Right atrium auricular region (tissue), 2 donors: ENCODE results near the gene NUP210L. TPM values are rescaled to one million over a fixed set of nuclear protein-coding genes. Genes with fewer than 3 reads are reported as not detected.
A peak's percentile ranks its signal among the peaks of the same experiment; 100 is the strongest.

Experiments used
- DNase-seq: peaks from one replicate; pipeline ENCODE4 v3.0.0-alpha.2; 2019; ENCODE audit warnings: low spot score
- H3K27ac ChIP-seq, 2 donors: fragments of 200-600 bp; sonication (generic); 1 replicate in 1 of 2; 2 replicates in 1 of 2; pipeline ENCODE4 v1.5.1; 2016 to 2019
- H3K27me3 ChIP-seq, 2 donors: fragments of 200-600 bp; sonication (generic); one replicate each; pipeline versions ENCODE4 v1.5.1 to v1.6.0; 2017 to 2019
- H3K36me3 ChIP-seq: fragments of 200-600 bp; sonication (generic); one replicate; pipeline ENCODE4 v1.5.1; 2016
- H3K4me1 ChIP-seq, 2 donors: fragments of 200-600 bp; sonication (generic); one replicate each; pipeline versions ENCODE4 v1.5.1 to v1.6.0; 2017 to 2019
- H3K4me3 ChIP-seq, 2 donors: fragments of 200-600 bp; sonication (generic); 1 replicate in 1 of 2; 2 replicates in 1 of 2; pipeline ENCODE4 v1.5.1; 2017 to 2019; ENCODE audit warnings: mild to moderate bottlenecking in 1 of 2, moderate library complexity in 1 of 2
- H3K9me3 ChIP-seq, 2 donors: fragments of 200-600 bp; sonication (generic); one replicate each; pipeline ENCODE4 v1.5.1; 2019
- total RNA-seq, 2 donors: library from RNA; depleted of rRNA; stranded (reverse); fragments of >200 nt; gene quantifications; one replicate each; pipeline ENCODE4 v1.1.0, GENCODE V29; 2016
- TF ChIP-seq, protein P1 (sequence below), 2 donors: fragments of 200-600 bp; sonication (generic); IDR thresholded peaks; one replicate each; pipeline ENCODE4 v1.5.1; 2019; ENCODE audit warnings: antibody characterized with exemption in 2 of 2

NUP210L gene
- total RNA-seq, 2 donors from 2014 or later, result 0.28 TPM; not detected in 1

DNA sequence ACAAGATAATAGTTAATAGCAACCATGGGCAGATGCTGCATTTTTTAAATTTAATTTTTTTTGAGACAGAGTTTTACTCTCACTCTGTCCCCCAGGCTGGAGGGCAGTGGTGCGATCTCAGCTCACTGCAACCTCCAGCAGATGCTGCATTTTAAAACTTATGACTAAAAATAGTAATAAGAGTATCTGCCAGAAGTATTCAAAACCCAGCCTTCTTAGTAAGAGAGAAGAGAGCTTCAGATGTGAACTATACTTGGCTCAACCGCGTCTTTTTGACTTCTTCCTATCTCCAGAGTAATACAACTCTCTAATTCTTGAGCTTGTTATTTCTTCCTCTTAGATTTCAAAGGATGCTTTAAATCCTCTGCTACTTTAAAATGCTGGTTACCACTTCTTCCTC, 159.7 kb downstream of the NUP210L start:
- no peak overlapping the region for H3K4me3 ChIP-seq
- TF ChIP-seq, protein P1, sequence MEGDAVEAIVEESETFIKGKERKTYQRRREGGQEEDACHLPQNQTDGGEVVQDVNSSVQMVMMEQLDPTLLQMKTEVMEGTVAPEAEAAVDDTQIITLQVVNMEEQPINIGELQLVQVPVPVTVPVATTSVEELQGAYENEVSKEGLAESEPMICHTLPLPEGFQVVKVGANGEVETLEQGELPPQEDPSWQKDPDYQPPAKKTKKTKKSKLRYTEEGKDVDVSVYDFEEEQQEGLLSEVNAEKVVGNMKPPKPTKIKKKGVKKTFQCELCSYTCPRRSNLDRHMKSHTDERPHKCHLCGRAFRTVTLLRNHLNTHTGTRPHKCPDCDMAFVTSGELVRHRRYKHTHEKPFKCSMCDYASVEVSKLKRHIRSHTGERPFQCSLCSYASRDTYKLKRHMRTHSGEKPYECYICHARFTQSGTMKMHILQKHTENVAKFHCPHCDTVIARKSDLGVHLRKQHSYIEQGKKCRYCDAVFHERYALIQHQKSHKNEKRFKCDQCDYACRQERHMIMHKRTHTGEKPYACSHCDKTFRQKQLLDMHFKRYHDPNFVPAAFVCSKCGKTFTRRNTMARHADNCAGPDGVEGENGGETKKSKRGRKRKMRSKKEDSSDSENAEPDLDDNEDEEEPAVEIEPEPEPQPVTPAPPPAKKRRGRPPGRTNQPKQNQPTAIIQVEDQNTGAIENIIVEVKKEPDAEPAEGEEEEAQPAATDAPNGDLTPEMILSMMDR (IDR thresholded peaks at IDR 0.05), result no peak
- H3K27me3 ChIP-seq, result no peaks in the 10 kb centered on the region
- peaks cover 48% of the 10 kb centered on the region for H3K36me3 ChIP-seq
- no peak overlapping the region for H3K27ac ChIP-seq
- DNase-seq, result no peak
- H3K4me1 ChIP-seq, result peaks cover 0 to 28% of the 10 kb centered on the region in 2 donors
- no peaks in the 10 kb centered on the region for H3K9me3 ChIP-seq

DNA sequence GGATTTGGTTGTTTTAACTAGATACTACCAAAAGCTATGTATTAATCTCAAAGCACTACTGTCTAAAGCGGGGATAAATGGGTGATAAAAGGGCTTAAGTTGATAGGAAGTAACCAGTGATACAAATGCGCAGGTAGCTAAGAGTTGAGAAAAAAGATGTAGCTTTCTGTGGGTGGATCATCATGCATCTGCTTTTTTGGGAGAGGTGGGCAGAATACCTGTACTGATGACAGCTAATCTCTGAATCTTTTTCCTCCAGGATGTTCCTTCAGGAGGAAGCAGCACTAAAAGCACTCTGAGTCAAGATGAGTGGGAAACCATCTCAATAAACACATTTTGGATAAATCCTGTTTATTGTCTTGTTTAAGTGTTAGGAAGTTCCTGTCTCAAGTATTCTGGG, 163.1 kb downstream of the NUP210L start:
- peaks cover 0 to 32% of the 10 kb centered on the region in 2 donors for H3K4me1 ChIP-seq

DNA sequence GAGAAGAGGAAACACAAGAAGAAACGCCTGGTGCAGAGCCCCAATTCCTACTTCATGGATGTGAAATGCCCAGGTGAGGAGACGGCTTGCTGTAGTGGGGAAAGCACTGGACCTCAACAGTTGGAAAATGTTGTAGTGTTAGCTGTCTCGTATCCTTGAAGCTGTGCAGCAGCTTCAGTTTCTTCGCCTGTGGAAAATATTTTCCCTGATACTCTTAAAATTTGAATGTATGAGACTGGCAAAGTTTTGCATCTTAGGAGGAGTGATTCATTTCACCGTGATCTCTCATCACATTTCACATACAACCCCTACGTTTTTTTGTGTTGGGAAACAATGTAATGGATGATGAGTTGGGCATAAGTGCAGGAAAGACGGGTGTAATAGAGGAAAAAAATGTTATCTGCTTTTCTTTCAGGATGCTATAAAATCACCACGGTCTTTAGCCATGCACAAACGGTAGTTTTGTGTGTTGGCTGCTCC, 163.7 kb downstream of the NUP210L start:
- peak overlapping the region; percentile 91 to 97 for H3K27ac ChIP-seq
- TF ChIP-seq, protein P1 (IDR thresholded peaks at IDR 0.05), result no peak
- peaks cover 48% of the 10 kb centered on the region for H3K36me3 ChIP-seq
- DNase-seq, result no peak
- peaks cover 0 to 36% of the 10 kb centered on the region in 2 donors for H3K4me1 ChIP-seq
- no peaks in the 10 kb centered on the region for H3K9me3 ChIP-seq
- H3K27me3 ChIP-seq, result no peaks in the 10 kb centered on the region
- peak overlapping the region; percentile 83 to 86 for H3K4me3 ChIP-seq

More for the DNA sequence above, 163.1 kb downstream of the NUP210L start:
- Histone ChIP-seq H3K4me3 (peak overlapping the region; percentile 21 to 86), H3K27me3 (no peaks in the 10 kb centered on the region), H3K36me3 (peaks cover 48% of the 10 kb centered on the region), H3K27ac (peak overlapping the region; percentile 91 to 97), H3K9me3 (no peaks in the 10 kb centered on the region)
- DNase-seq, result no peak
- TF ChIP-seq, protein P1 (IDR thresholded peaks at IDR 0.05), result no peak

DNA sequence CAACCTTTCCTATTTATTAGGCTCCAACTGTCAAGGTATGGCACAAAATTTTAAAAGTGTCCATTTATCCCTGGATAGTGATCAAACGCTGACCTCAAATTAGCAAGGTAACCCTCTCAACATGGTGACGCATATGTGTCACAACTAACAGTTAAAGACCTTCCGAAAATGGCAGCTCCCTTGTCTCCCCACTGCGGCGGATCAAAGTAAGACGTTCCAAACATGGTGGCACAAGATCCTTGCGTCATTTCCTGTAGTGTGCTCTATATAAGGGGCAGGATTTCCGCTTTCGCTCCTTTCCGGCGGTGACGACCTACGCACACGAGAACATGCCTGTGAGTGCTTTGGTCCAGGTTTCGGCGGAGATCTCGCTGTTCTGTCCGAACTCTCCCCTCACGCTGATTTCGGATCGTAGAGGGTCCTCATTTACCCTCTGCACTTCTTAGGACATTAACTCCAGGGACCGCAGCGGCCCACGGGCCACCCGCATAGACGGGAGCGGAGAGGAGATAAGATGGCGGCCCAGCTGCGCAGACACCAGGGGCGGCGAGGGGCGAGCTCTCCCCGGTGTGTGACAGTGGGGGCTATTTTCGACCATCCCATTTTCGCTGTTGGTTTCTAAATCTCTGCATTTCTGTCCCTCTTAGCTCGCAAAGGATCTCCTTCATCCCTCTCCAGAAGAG, 164.3 kb downstream of the NUP210L start, which contains the start of gene RPS27:
Gene RPS27 (plus strand): TSS at position 295 of the 683 bp plus-strand sequence. CDS start 35 bp downstream, at position 330.
- TF ChIP-seq, protein P1 (IDR thresholded peaks at IDR 0.05), result no peak
- Histone ChIP-seq H3K27ac (peak within 1 kb of the TSS; percentile 91 to 97), H3K36me3 (peaks cover 44% of the 10 kb centered on the region), H3K4me1 (peaks cover 0 to 39% of the 10 kb centered on the region in 2 donors), H3K9me3 (no peaks in the 10 kb centered on the region), H3K27me3 (no peaks in the 10 kb centered on the region), H3K4me3 (peak within 1 kb of the TSS; percentile 83 to 86)
- peak; percentile 96 for DNase-seq

DNA sequence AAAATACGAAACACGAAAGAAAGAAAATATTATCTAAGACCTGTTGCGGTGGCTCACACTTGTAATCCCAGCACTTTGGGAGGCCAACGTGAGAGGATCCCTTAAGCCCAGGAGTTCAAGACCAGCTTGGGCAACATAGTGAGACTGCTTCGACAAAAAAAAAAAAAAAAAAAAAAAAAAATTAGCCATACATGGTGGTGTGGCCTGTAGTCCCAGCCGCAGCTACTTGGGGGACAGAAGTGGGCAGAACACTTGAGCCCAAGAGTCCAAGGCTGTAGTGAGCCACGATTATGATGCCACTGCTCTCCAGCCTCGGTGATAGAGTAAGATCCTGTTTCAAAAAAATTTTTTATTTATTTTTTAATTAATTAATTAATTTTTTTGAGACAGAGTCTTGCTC, 167.3 kb downstream of the NUP210L start:
- TF ChIP-seq, protein P1 (IDR thresholded peaks at IDR 0.05), result no peak
- Histone ChIP-seq H3K4me3 (no peak overlapping the region), H3K27me3 (no peaks in the 10 kb centered on the region), H3K9me3 (no peaks in the 10 kb centered on the region), H3K36me3 (peaks cover 15% of the 10 kb centered on the region), H3K4me1 (peaks cover 0 to 40% of the 10 kb centered on the region in 2 donors), H3K27ac (no peak overlapping the region)
- DNase-seq, result no peak
